SH-SY5Y (cell line): ENCODE measurements around the gene SND1.
A peak's percentile ranks its signal among the peaks of the same experiment; 100 is the strongest.

Source experiments
- GATA2 ChIP-seq: IDR thresholded peaks from 2 replicates; pipeline ENCODE4 v1.6.1; 2011; ENCODE audit warnings: mild to moderate bottlenecking, low read depth, low read length
- GATA3 ChIP-seq: IDR thresholded peaks from 2 replicates; pipeline ENCODE4 v1.6.1; 2011; ENCODE audit warnings: low read depth, mild to moderate bottlenecking, low read length, moderate library complexity

DNA sequence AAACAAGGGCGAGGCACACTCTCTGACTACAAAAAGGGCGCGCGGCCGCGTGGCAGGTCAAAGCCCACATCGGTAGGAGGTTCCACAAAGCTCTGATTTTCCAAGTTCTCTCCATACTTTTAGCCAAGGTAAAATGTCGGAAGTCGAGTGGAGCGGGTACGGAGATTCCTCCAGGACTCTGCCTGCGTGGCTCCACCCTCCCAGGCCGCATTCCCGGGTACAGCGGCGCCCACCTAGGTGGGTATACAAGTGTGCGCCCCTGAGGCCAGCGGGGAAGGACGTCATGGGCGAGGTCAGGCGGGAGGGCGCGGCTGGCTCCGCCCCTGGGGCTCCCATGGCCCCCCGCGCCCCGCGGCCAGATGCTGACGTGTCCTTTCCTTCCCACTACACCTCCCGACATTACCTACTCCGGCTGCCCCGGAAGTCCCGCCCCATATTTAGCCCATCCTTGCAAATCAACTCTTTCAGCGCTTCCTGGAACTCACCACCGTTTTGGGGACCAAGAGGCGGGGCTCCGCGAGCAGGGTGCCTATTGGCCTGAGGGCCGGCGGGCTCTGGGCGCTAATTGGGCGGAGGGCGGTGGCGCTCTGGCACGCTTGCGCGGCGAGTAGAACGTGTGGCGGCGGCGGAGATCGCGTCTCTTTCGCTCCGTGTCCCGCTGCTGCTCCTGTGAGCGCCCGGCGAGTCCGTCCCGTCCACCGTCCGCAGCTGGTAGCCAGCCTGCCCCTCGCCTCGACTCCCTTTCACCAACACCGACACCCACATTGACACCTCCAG lies at the start of gene SND1:
- TF ChIP-seq GATA2 (0 out of 2 replicates have a peak, but pooled peaks have one; percentile 7), GATA3 (no peak)
